Fibroblast of mammary gland (primary cell): ENCODE data around the gene UGT3A1.
"Not testable (repeated sequence)": the region's sequence is repeated elsewhere in the genome, so short reads cannot be mapped to it uniquely, and the experiment has no call there.

Experiments used
- DNase-seq: peaks from one replicate; pipeline ENCODE4 v3.0.0-alpha.2; 2010; ENCODE audit warnings: low read depth
- H3K4me3 ChIP-seq: 2 replicates; pipeline ENCODE4 v1.5.1; 2011; ENCODE audit warnings: low read depth, mild to moderate bottlenecking, low read length, moderate library complexity; ENCODE audit not compliant: control insufficient read depth
- TF ChIP-seq, protein P1 (sequence below): conservative IDR thresholded peaks from 2 replicates; pipeline ENCODE4 v1.5.1; 2011; ENCODE audit warnings: low read depth, low read length, inconsistent platforms; ENCODE audit not compliant: control insufficient read depth, insufficient read depth

The UGT3A1 gene

DNA sequence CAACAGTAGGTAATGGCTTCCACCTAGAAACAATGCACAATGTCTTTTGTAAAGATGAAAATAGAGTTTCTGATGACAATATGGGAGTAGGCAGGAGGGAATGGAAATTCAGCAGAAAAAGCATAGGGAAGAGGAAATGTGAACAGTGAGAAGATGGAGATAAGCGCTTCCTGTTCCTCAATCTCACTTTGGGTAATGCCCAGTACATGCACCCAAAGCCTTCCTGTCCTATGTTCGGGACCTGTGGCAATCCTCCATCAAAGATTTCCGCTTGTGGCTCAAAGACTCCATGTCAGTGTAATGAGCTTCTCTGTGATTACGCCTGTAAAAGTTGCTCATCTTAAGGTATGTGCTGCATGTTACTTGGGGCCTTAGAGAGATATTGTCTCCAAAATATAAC is 2.7 kb downstream of the UGT3A1 start:
- DNase-seq: no peak
- TF ChIP-seq, protein P1, sequence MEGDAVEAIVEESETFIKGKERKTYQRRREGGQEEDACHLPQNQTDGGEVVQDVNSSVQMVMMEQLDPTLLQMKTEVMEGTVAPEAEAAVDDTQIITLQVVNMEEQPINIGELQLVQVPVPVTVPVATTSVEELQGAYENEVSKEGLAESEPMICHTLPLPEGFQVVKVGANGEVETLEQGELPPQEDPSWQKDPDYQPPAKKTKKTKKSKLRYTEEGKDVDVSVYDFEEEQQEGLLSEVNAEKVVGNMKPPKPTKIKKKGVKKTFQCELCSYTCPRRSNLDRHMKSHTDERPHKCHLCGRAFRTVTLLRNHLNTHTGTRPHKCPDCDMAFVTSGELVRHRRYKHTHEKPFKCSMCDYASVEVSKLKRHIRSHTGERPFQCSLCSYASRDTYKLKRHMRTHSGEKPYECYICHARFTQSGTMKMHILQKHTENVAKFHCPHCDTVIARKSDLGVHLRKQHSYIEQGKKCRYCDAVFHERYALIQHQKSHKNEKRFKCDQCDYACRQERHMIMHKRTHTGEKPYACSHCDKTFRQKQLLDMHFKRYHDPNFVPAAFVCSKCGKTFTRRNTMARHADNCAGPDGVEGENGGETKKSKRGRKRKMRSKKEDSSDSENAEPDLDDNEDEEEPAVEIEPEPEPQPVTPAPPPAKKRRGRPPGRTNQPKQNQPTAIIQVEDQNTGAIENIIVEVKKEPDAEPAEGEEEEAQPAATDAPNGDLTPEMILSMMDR: no peak

DNA sequence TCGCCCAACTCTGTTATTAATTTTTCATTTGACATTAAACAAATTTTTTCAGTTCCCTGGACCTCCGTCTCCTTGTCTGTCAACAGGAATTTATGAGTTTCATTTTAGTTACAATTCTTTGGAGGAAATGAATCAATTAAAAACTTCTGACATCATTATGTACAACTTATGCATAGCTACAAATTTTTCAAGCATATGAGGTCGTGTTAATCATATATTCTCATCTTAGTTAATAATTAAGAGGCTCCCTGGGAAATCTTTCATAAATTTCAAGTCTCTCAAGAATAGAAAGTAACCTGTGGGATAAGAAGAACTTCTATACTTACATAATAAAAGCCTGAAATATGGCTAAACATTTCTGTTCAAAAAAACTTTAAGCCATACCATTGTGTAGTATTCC is 3.4 kb downstream of the UGT3A1 start:
- no peak overlapping the region for H3K4me3 ChIP-seq
- TF ChIP-seq, protein P1: no peak
- no peak for DNase-seq

More for the DNA sequence above, 2.7 kb downstream of the UGT3A1 start:
- no peak overlapping the region for H3K4me3 ChIP-seq

DNA sequence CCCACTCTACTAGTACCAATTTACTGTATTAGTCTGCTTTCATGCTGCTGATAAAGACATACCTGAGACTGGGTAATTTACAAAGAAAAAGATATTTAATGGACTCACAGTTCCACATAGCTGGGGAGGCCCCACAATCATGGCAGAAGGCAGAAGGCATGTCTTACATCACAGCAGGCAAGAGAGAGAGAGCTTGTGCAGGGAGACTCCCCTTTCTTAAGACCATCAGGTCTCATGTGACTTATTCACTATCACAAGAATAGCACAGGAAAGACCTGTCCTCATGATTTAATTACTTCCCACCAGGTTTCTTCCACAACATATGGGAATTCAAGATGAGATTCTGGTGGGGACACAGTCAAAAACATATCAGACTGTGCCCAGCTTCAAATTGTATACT is 11.5 kb downstream of the UGT3A1 start:
- TF ChIP-seq, protein P1: no peak
- DNase-seq: no peak
- no peak overlapping the region for H3K4me3 ChIP-seq

DNA sequence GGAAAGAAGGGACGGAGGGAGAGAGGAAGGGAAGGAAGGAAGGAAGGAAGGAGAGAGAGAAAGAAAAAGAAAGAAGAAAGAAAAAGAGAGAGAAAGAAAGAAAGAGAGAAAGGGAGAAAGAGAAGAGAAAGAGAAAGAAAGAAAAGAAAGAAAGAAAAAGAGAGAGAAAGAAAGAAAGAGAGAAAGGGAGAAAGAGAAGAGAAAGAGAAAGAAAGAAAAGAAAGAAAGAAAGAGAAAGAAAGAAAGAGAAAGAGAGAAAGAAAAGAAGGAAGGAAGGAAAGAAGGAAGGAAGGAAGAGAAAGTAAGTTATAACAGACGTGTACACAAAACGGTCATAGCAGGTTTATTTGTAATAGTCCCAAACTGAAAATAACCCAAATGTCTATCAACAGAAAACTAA is 14.3 kb downstream of the UGT3A1 start:
- not testable (repeated sequence) for DNase-seq, H3K4me3 ChIP-seq

DNA sequence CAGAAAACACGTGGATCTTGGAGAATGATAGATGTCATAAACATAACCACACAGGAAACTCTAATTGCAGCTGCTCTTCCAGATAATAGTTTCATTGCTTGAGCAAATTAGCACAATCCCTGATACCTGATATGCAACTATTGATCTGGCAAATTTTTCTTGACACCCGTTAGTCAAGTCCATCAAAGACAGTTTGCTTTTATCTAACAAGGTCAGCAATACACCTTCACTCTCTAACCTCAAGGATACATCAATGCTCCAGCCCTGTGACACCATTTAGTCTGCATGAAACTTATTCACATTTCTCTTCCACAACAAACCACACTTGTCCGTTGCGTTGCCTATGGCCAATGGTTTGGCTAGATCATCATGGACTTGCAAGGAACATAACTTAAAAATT is 16.6 kb downstream of the UGT3A1 start:
- TF ChIP-seq, protein P1: no peak
- no peak for DNase-seq
- no peak overlapping the region for H3K4me3 ChIP-seq

DNA sequence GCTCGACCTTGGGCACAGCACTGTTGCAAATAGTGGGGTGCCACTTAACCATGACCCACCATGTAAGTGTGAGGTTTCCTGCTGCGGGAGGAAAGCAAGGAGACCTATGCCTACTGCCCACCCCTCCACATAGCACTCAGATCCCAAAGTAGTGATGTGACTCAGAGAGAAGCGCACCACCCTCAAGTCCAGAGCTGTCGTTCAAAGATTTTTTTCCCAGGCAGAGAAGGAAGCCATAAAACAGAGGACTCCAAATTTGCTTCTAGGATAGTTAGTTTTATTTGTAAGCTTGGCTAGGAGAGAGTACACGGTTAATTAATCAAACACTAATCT is 19.3 kb downstream of the UGT3A1 start:
- DNase-seq: no peak
- TF ChIP-seq, protein P1: no peak
- no peak overlapping the region for H3K4me3 ChIP-seq

DNA sequence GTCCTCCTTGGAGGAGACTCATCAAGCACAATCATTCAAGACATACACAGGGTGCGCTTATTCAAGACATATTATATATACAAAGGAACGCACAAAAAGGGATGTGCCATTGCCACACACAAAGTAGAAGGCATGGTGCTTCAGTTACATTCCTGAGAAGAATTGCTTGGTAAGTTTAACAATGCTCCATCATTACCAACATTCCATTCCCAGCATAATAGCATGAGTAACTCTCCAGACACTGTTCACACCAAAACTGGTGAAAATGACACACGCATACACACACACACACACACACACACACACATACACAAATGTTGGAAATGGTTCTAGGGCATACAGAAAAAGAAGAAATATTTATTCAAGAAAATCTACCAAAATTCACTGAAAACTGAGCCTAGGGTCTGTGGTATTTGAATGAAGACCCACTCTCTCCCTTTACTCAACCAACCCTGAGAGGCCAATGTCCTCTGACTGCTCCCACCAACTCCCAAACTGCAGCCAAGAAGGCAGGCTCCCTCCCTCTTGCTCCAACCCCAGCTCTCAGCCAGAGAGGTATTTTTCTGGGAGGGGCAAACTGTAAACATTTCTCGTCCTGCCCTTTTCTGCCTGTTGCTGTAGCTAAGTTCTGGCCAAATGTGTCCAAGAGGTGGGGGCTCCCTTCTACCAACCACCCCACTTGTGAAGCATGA is 19.9 kb downstream of the UGT3A1 start:
- DNase-seq: no peak
- TF ChIP-seq, protein P1: no peak
- no peak overlapping the region for H3K4me3 ChIP-seq
